Nephron progenitor cell (in vitro differentiated cells): Measurements from ENCODE around the gene MYBBP1A.
"Not testable (repeated sequence)": the region's sequence is repeated elsewhere in the genome, so short reads cannot be mapped to it uniquely, and the experiment has no call there.

Experiments
- DNase-seq: peaks from one replicate; pipeline ENCODE4 v3.0.0; 2021
- H3K27ac Mint-ChIP-seq: 2 replicates; pipeline ENCODE4 v1.8.0; 2021; ENCODE audit warnings: mild to moderate bottlenecking, moderate library complexity, mixed read lengths
- H3K27me3 Mint-ChIP-seq: 2 replicates; pipeline ENCODE4 v1.8.0; 2021; ENCODE audit warnings: mild to moderate bottlenecking, low read depth, mixed read lengths; ENCODE audit not compliant: poor library complexity
- H3K36me3 Mint-ChIP-seq: 2 replicates; pipeline ENCODE4 v1.8.0; 2021; ENCODE audit warnings: low read depth, mixed read lengths
- H3K4me1 Mint-ChIP-seq: 2 replicates; pipeline ENCODE4 v1.8.0; 2021; ENCODE audit warnings: mixed read lengths
- H3K4me3 Mint-ChIP-seq: 2 replicates; pipeline ENCODE4 v1.8.0; 2021; ENCODE audit warnings: mild to moderate bottlenecking, moderate library complexity, mixed read lengths
- H3K9me3 Mint-ChIP-seq: 2 replicates; pipeline ENCODE4 v1.8.0; 2021; ENCODE audit warnings: mild to moderate bottlenecking, moderate library complexity, mixed read lengths
- TF ChIP-seq, protein P1 (sequence below): fragments of 200-600 bp; sonication (generic); IDR thresholded peaks from 2 replicates; pipeline ENCODE4 v1.5.0; 2021; ENCODE audit warnings: antibody characterized with exemption

MYBBP1A gene

DNA sequence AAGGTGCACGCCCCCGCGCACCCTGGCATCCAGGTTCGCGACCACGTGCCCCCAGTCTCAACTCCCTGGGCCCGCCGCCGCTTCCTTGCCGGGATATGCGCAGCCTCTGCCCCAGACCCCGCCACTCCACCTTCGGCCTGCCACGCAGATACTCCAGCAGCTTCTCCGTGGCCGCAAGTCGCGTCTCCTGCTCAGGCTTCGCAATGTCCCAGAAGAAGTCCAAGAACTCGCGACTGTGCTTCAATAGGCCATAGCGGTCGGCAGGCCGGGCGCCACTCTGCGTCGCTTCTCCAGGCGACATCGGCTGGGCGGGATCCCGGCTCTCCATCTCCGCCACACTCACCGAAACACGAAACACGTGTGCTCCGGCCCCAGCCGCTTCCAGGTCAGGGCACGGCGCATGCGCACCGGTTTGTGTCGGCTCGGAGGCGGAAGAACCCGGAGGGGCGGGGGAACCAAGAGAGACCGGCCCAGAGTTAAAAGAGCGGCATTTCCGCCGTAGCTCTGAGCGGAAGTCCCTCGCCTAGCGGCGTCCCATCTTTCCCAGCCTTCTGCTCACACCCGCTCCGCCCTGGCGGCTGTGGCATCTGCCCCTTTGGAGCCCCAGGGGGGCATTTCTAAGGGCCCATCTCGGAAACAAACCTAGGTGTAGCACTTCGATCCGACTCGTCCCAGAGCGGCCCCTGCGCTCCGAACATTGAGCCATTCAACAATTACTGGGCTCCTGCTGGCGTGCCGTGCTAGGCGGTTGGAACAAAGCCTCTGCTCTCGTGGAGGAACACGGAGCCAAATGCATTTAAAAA is at the start of gene MYBBP1A:
Gene MYBBP1A (minus strand): TSS at position 388 of the 803 bp plus-strand sequence. CDS start 60 bp downstream, at position 328.
- peak within 1 kb of the TSS; percentile 82 for H3K27ac Mint-ChIP-seq
- no peaks in the 10 kb centered on the region for H3K27me3 Mint-ChIP-seq
- H3K4me3 Mint-ChIP-seq: peak within 1 kb of the TSS; percentile 89
- H3K9me3 Mint-ChIP-seq: no peaks in the 10 kb centered on the region
- peaks cover 6% of the 10 kb centered on the region for H3K36me3 Mint-ChIP-seq
- TF ChIP-seq, protein P1, sequence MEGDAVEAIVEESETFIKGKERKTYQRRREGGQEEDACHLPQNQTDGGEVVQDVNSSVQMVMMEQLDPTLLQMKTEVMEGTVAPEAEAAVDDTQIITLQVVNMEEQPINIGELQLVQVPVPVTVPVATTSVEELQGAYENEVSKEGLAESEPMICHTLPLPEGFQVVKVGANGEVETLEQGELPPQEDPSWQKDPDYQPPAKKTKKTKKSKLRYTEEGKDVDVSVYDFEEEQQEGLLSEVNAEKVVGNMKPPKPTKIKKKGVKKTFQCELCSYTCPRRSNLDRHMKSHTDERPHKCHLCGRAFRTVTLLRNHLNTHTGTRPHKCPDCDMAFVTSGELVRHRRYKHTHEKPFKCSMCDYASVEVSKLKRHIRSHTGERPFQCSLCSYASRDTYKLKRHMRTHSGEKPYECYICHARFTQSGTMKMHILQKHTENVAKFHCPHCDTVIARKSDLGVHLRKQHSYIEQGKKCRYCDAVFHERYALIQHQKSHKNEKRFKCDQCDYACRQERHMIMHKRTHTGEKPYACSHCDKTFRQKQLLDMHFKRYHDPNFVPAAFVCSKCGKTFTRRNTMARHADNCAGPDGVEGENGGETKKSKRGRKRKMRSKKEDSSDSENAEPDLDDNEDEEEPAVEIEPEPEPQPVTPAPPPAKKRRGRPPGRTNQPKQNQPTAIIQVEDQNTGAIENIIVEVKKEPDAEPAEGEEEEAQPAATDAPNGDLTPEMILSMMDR: no peak
- DNase-seq: peak; percentile 98
- H3K4me1 Mint-ChIP-seq: peaks cover 47% of the 10 kb centered on the region

GRCh38 chr17:4604736-4605135 is 49.6 kb upstream of the MYBBP1A start:
- not testable (repeated sequence) for H3K27ac Mint-ChIP-seq, H3K9me3 Mint-ChIP-seq, H3K4me3 Mint-ChIP-seq, DNase-seq, H3K27me3 Mint-ChIP-seq
- H3K36me3 Mint-ChIP-seq: peaks cover 32% of the 10 kb centered on the region
- peaks cover 89% of the 10 kb centered on the region for H3K4me1 Mint-ChIP-seq

GRCh38 chr17:4604111-4604644 is 49.0 kb upstream of the MYBBP1A start:
- DNase-seq: no peak
- Mint-ChIP-seq H3K27ac (peak overlapping the region; percentile 90), H3K4me3 (peak overlapping the region; percentile 46), H3K4me1 (peaks cover 89% of the 10 kb centered on the region), H3K27me3 (peaks cover 4% of the 10 kb centered on the region), H3K36me3 (peaks cover 29% of the 10 kb centered on the region), H3K9me3 (no peaks in the 10 kb centered on the region)
- TF ChIP-seq, protein P1: no peak

GRCh38 chr17:4602041-4602440 is 46.9 kb upstream of the MYBBP1A start:
- no peak overlapping the region for H3K4me3 Mint-ChIP-seq
- H3K27me3 Mint-ChIP-seq: peaks cover 8% of the 10 kb centered on the region
- no peak for DNase-seq
- H3K4me1 Mint-ChIP-seq: peaks cover 89% of the 10 kb centered on the region
- no peaks in the 10 kb centered on the region for H3K9me3 Mint-ChIP-seq
- TF ChIP-seq, protein P1: no peak
- no peak overlapping the region for H3K27ac Mint-ChIP-seq
- H3K36me3 Mint-ChIP-seq: peaks cover 18% of the 10 kb centered on the region

GRCh38 chr17:4601326-4601725 is 46.1 kb upstream of the MYBBP1A start:
- H3K36me3 Mint-ChIP-seq: peaks cover 18% of the 10 kb centered on the region
- TF ChIP-seq, protein P1: no peak
- DNase-seq: no peak
- no peaks in the 10 kb centered on the region for H3K9me3 Mint-ChIP-seq
- H3K4me1 Mint-ChIP-seq: peaks cover 86% of the 10 kb centered on the region
- peaks cover 8% of the 10 kb centered on the region for H3K27me3 Mint-ChIP-seq
- H3K4me3 Mint-ChIP-seq: no peak overlapping the region
- H3K27ac Mint-ChIP-seq: no peak overlapping the region

DNA sequence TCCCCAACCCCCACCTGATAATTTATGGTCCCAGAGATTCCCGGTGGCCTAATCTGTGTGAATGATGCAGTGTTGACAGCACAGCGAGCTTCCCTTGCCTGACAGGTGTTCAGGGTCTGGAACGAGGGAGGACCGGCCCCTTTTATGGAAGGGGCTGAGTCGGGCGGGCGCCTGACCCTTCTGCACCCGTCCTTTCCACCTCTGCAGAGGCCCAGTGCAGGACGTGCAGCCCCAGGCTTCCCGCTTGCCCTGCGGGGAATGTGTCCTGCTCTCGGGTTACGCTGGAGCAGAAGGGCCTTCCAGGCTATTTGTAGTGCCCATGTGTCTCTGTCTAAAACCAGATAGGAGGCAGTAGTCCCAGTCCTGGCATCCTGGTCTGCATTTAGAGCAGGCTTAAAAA is 45.4 kb upstream of the MYBBP1A start:
- Mint-ChIP-seq H3K4me1 (peaks cover 82% of the 10 kb centered on the region), H3K36me3 (peaks cover 15% of the 10 kb centered on the region), H3K27ac (peak overlapping the region; percentile 99), H3K9me3 (no peaks in the 10 kb centered on the region), H3K4me3 (peak overlapping the region; percentile 62), H3K27me3 (peaks cover 10% of the 10 kb centered on the region)
- TF ChIP-seq, protein P1: no peak
- DNase-seq: peak; percentile 72
